ELF-1 (cell line): ENCODE data around the gene NPBWR2.

Experiments
- DNase-seq: peaks from one replicate; pipeline ENCODE4 v3.0.0-alpha.2; 2016; ENCODE audit warnings: low read depth, low spot score

The NPBWR2 gene

GRCh38 chr20:64106981-64107735, at the start of gene NPBWR2:
TSS of gene NPBWR2 (minus strand) at chr20:64107565. CDS start at chr20:64106831, 734 bp downstream.
- DNase-seq = peak; percentile 59

DNA sequence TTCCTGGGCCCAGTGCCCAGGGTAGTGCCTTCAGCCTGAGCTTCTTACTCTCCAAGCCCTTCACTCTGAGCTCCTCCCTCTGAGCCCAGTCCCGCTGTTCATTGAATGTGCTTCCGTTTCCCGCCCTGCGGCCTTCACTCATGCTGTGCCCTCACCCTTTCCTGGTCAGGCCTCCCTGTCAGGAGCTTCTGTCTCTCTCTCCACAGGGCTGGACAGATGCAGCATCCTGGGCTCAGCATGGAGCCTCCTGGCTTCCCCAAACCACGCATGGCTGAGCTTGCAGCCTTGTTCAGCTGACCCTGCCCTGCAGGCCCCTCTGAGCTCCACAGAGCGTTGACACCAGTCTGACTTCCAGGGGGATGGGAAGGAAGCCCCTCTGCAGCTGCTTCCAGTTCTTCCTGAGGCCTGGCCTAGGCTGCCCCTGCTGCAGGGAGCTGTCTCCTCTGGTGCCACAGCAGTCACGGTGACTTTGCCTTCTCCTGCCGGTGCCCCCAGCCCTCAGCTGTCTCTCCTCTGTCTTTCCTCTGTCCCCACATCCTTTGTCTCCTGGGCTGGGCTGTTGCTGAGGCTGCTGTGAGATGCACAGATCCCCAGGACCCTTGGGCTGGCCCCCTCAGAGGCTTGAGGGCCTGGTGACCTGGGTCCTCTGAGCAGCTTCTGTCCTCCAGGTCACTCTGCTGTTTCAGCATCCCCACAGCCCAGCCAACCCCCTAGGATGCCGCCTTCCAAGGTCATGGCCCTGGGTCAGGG, 48.9 kb upstream of the NPBWR2 start:
- DNase-seq = peak; percentile 27

DNA sequence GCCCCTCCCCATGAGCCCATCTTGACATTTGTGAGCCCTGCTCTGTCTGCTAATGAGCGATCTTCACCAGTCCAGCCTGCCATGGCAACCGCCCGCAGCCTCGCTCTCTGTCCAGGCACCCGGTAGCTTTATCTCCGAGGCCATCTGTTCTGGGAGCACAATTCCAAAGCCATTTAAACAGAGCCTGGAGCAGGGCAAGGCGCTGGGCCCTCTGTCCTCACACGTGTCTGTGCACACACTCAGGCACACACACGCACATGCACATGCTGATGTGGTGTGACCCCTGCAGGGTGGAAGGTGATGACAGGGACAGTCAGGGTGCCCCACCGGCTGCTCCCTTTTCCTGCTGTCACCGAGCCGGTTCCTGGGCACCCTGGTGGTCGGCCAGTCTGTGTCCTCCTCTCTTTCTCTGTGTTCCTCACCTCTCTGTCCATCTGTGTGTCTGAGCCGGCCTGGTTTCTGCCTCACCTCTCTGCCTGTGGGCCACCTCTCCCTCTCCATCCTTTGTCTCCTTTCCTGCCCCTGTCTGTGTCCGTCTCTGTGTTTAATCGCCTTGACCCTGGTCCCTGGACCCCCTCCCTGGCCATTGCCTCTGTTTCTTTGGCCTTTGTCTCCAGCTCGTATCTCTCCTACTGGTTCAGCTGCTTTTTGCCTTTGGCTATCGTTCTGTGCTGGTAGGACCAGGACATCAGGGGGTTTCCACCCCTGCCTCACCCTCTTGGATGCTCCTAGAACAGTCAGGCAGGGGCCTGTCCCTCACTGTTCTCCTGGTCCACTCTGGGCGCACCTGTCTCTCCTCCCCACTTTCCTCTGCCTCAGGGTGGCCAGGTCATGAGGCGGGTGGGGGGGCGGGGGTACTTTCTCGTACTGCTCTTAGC, 48.1 kb upstream of the NPBWR2 start:
- no peak for DNase-seq

DNA sequence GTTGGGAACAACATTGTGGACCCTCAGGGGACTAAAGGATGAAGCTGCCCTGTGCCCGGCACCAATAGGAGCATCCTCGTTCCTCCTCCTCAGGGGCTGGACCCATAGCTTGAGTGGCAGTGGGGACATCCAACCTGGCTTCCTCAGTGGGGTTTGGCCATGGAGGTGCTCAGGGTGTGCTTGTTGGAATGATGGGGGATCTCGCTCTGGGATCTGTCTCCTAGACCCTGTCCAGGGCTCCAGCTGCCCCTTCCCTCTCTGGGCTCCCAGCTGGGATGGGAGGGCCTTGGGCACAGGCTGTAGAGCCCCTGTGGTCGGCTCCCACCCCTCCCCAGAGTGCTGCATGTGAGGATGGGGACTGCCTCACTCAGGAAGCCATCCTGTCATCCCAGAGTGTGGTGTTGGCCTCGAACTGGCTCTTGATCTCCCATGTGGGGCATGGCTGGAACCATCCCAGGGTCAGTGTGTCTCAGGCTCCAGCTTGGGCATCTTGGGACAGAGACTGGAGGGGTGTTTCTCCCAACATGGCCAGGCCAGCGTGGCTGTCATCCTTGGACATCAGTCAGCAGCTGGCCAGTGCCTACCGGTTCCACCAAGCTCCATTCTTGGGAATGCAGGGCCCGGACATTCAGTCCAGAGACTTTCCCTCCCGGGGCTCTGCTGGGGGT, 47.4 kb upstream of the NPBWR2 start:
- DNase-seq = no peak

DNA sequence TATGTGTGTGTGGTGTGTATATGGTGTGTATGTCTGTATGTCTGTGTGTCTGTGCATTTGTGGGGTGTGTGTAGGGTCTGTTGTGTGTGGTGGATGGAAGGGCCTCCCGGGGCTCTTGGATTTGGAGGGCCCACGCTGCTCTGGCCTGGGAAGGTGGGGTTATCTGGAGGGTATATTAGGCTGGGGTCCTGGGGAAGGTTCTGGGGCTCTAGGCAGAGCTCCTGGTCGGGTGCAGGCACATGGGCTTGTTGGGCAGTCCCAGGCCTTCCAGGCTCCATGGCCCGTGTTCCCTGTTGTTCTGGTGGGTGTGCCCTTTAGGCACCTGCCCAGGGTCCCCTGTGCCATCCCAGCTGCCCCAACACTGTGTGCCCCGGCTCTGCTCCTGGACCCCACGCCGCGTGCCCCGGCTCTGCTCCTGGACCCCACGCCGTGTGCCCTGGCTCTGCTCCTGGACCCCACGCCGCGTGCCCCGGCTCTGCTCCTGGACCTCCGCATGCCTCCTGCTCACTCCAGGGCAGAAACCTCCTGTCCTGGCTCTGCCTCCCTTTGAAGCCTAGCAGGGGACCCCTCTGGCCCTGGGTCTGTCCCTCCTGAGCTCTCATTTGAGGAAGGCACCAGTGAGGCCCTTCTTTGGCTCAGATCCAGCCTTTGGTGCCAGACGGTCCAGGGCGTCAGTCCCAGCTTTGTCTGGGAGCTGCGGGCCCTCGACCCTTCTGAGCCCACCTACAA, 46.7 kb upstream of the NPBWR2 start:
- DNase-seq = no peak

- no peak for DNase-seq
These were observed 46.0 kb upstream of the NPBWR2 start for GRCh38 chr20:64153410-64153809.

GRCh38 chr20:64152906-64153305, 45.5 kb upstream of the NPBWR2 start:
- no peak for DNase-seq

DNA sequence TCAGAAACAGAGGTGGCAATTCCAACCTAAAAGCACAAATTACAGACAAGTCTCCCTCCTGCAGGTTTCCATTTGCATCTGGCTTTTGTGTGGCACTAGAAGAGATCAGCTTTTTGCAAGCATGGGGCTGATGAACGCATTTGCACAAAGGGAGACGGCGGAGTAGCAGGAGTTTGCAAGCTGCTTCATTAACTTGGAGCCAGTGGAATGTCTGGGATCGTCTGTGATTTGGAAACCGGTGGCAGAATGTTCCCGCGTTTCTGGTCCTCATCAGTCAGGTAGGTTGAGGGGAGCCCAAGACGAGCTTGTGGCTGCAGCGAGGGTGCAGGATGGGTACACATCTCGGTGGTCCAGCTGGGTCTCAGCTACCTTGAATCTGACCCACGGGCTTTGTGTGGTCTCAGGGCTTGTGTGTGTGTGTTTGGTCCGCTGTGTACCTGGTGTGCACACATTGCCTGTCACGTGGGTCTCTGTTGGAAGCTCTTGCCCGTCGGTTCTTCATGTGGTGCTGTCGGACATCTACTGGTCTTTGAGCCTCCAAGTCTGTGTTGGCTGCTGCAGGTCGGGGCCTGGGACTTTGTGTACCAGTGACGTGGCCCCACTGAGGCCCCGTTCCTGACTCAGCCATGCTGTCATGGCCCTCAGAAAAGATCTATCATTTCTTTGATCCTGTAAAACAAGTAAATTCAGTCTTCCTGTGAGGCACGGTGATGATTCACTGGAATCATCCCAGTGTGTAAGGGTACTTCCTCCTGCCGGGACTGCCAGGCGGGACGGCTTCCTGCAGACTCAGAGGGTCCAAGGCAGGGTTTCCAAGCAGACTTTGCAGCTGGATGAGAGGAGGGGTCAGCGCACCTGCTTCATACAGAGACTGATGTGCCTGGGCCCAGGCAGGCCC, 44.5 kb upstream of the NPBWR2 start:
- no peak for DNase-seq

- no peak for DNase-seq
These were observed 43.6 kb upstream of the NPBWR2 start for GRCh38 chr20:64150756-64151632.

- no peak for DNase-seq
These were observed 42.6 kb upstream of the NPBWR2 start for GRCh38 chr20:64149809-64150560.

DNA sequence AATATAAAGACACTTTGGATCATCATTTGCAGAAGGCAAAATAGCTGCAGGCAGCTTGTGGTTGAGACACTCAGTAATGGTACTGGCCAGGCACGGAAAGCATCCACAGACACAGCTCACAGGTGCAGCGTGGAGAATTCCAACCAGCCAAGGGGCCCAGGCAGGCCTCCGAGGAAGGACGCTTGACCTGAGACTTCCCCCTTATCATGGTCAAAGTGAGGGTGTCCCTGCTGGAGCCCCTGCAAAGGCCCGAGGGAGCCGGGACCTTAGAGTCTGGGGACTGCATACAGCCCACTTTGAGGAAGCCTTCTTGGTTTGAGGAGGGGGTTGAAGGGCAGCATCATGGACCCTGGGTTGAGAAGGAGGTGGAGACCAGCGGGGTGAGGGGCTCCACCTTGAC, 41.8 kb upstream of the NPBWR2 start:
- no peak for DNase-seq

- DNase-seq = no peak
These were observed 41.2 kb upstream of the NPBWR2 start for GRCh38 chr20:64148581-64148980.

- no peak for DNase-seq
These were observed 39.6 kb upstream of the NPBWR2 start for GRCh38 chr20:64146936-64147477.

GRCh38 chr20:64146301-64146935, 39.1 kb upstream of the NPBWR2 start:
- peak; percentile 29 for DNase-seq

DNA sequence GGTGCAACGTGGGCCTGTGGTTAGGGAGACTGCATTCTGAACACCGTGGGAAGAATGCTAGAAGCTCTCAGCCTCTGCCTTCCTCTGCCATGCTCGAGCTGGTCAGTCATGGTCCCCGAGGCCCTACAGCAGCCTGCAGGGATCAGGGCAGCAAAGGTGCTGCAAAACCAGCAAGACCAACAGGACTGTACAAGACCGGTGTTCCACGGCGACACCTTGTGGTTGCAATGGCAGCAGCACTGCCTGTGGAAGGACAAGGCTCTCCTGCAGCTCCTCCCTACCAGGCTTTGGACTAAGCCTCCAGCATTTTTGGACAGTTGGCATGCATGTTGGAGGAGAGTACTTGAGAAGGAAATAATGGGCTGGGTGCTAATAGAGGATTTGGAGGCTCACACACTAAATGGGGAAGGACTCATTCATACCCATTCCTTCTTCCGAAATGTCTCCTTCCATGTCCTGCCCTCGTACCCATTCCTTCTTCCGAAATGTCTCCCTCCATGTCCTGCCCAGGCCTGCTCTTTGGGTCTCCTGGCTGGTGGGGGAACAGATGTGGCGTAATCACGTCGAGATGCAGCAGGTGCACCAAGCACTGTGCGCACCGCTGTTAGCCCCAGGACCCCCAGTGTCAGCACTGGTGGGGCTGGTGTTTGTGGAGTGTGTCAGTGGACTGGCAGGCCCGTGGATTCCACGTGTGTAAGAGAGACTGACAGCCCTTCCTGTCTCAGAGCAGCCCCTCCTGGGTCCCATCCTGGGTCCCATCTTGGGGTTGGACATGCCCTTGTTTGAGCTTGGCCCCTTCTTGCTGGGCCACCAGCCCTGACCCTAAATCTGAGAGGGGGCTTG, 38.3 kb upstream of the NPBWR2 start:
- no peak for DNase-seq

DNA sequence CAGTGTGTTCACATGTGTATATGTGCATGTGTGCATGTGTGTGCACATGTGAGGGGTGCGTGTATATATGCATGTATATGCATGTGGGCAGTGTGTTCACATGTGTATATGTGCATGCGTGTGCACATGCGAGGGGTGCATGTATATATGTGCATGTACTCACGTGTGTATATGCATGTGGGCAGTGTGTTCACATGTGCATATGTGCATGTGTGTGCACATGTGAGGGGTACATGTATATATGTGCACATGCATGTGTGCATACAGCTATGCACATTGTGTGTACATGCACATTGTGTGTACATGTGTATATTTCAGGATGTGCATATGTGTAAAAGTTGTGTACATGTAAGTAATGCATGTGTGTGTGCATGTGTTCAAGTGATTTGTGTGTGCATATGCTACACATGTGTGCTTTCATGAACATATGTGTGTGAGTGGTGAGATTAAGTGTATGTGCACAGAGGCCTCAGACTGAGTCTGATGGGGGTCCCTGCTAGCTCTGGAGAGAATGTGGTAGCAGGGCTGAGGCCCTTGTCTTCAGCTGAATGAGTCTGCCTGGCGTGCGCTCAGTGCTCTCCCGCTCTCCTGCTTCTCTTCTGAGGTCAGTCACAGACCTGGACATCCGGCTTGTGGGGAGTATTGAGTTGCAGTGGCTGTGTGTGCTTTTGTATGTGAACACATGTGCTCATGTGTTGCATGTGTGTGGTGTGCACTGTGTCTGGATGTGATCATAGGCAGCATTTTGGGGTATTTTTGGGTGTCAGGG, 37.0 kb upstream of the NPBWR2 start:
- no peak for DNase-seq
